OCI-LY1 (cell line): ENCODE results near the gene SRSF5.

Experiments
- EZH2 ChIP-seq: fragments of 200-600 bp; sonication (generic), shearing (Covaris generic); IDR thresholded peaks from 2 replicates; pipeline ENCODE4 v1.8.0; 2017; ENCODE audit warnings: borderline replicate concordance, mixed run types, mild to moderate bottlenecking, antibody characterized with exemption, low read length, moderate library complexity, mixed read lengths
- TF ChIP-seq, protein P1 (sequence below): fragments of 200-600 bp; sonication (generic), shearing (Covaris generic); IDR thresholded peaks from 2 replicates; pipeline ENCODE4 v1.5.1; 2017; ENCODE audit warnings: mild to moderate bottlenecking, antibody characterized with exemption, low read length, moderate library complexity, mixed read lengths

GRCh38 chr14:69753860-69754259 lies 13.1 kb upstream of the SRSF5 start:
- TF ChIP-seq, protein P1, sequence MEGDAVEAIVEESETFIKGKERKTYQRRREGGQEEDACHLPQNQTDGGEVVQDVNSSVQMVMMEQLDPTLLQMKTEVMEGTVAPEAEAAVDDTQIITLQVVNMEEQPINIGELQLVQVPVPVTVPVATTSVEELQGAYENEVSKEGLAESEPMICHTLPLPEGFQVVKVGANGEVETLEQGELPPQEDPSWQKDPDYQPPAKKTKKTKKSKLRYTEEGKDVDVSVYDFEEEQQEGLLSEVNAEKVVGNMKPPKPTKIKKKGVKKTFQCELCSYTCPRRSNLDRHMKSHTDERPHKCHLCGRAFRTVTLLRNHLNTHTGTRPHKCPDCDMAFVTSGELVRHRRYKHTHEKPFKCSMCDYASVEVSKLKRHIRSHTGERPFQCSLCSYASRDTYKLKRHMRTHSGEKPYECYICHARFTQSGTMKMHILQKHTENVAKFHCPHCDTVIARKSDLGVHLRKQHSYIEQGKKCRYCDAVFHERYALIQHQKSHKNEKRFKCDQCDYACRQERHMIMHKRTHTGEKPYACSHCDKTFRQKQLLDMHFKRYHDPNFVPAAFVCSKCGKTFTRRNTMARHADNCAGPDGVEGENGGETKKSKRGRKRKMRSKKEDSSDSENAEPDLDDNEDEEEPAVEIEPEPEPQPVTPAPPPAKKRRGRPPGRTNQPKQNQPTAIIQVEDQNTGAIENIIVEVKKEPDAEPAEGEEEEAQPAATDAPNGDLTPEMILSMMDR: no peak
- TF ChIP-seq EZH2: no peak
